PC-3 (cell line): ENCODE data around the gene LNPEP. TPM values are rescaled to one million over a fixed set of nuclear protein-coding genes. Genes with fewer than 3 reads are reported as not detected.

ENCODE experiments used
- ATAC-seq: fragments of 200-7000 bp; cut with Tn5 transposase; 2 replicates; pipeline ENCODE4 v1.9.1; 2020; ENCODE audit warnings: mild to moderate bottlenecking, moderate library complexity
- BruUV-seq: library from RNA; stranded (reverse); fragments of 400-500 nt; replicated peaks from 2 replicates; lab custom pipeline; 2021; lab: Mats Ljungman, UMichigan
- CTCF ChIA-PET: fragments of 300-600 bp; sonication (Branson Sonifier 250); formaldehyde crosslinking; loops from one replicate; lab custom pipeline; 2022; ENCODE audit warnings: antibody characterized with exemption; lab: Charles Lee
- POLR2A ChIA-PET: fragments of 300-600 bp; sonication (Branson Sonifier 250); formaldehyde crosslinking; loops from one replicate; lab custom pipeline; 2022; ENCODE audit warnings: antibody characterized with exemption; ENCODE audit not compliant: unreplicated experiment; lab: Charles Lee
- DNase-seq: peaks from one replicate; pipeline ENCODE4 v3.0.0-alpha.2; 2015
- H2AFZ ChIP-seq: fragments of 300-600 bp; sonication (generic); 2 replicates; pipeline ENCODE4 v1.6.0; 2016; ENCODE audit warnings: antibody characterized with exemption, low read length
- H3F3A ChIP-seq: fragments of 300-600 bp; sonication (generic); one replicate; pipeline ENCODE4 v1.6.0; 2017; ENCODE audit warnings: antibody characterized with exemption, low read length, control low read depth, mild to moderate bottlenecking; ENCODE audit not compliant: unreplicated experiment
- H3K27ac ChIP-seq: fragments of 300-600 bp; sonication (generic); 2 replicates; pipeline ENCODE4 v1.5.1; 2016; ENCODE audit warnings: mild to moderate bottlenecking, low read length
- H3K27me3 ChIP-seq: fragments of 300-600 bp; sonication (generic); 2 replicates; pipeline ENCODE4 v1.6.1; 2016; ENCODE audit warnings: low read length, mixed read lengths
- H3K36me3 ChIP-seq: fragments of 300-600 bp; sonication (generic); 2 replicates; pipeline ENCODE4 v1.6.1; 2016; ENCODE audit warnings: low read depth, mixed run types, low read length, mixed read lengths
- H3K4me1 ChIP-seq: fragments of 300-600 bp; sonication (generic); 2 replicates; pipeline ENCODE4 v1.5.1; 2016; ENCODE audit warnings: low read length; ENCODE audit not compliant: insufficient read depth
- H3K4me2 ChIP-seq: fragments of 300-600 bp; sonication (generic); 2 replicates; pipeline ENCODE4 v1.6.0; 2016; ENCODE audit warnings: low read length
- H3K4me3 ChIP-seq: fragments of 300-600 bp; sonication (generic); 2 replicates; pipeline ENCODE4 v1.5.1; 2016; ENCODE audit warnings: mild to moderate bottlenecking, low read length, mixed read lengths
- H3K79me2 ChIP-seq: fragments of 300-600 bp; sonication (generic); 2 replicates; pipeline ENCODE4 v1.6.1; 2017; ENCODE audit warnings: low read length, mixed read lengths
- H3K9ac ChIP-seq: fragments of 300-600 bp; sonication (generic); 2 replicates; pipeline ENCODE4 v1.6.0; 2016; ENCODE audit warnings: mild to moderate bottlenecking, low read length
- H3K9me2 ChIP-seq: fragments of 300-600 bp; sonication (generic); replicated peaks from 2 replicates; pipeline ENCODE4 v1.6.1; 2016; ENCODE audit warnings: mixed run types, low read length, mixed read lengths
- H3K9me3 ChIP-seq: fragments of 300-600 bp; sonication (generic); 2 replicates; pipeline ENCODE4 v1.6.1; 2016; ENCODE audit warnings: low read length, mixed read lengths
- H4K20me1 ChIP-seq: fragments of 300-600 bp; sonication (generic); 2 replicates; pipeline ENCODE4 v1.6.1; 2016; ENCODE audit warnings: low read length, mixed read lengths
- CTCF ChIP-seq: fragments of 300-600 bp; sonication (generic); conservative IDR thresholded peaks from 2 replicates; pipeline ENCODE4 v1.5.1; 2017; ENCODE audit warnings: antibody characterized with exemption, low read depth, mild to moderate bottlenecking, low read length
- EZH2 ChIP-seq: fragments of 300-600 bp; sonication (generic); IDR thresholded peaks from one replicate; pipeline ENCODE4 v1.6.1; 2017; ENCODE audit warnings: antibody characterized with exemption, mild to moderate bottlenecking, low read length; ENCODE audit not compliant: unreplicated experiment
- EZH2phosphoT487 ChIP-seq: fragments of 300-600 bp; sonication (generic); IDR thresholded peaks from 2 replicates; pipeline ENCODE4 v1.6.1; 2018; ENCODE audit warnings: mild to moderate bottlenecking, antibody characterized with exemption, low read length, borderline replicate concordance
- intact Hi-C: fragments of 100-400 bp; cut with micrococcal nuclease; formaldehyde crosslinking; loops from 2 replicates; pipeline ENCODE4 v1.9.0; 2023
- total RNA-seq: library from RNA; depleted of rRNA; stranded (reverse); fragments of >200 nt; gene quantifications from 2 replicates; pipeline ENCODE4 v1.2.3, GENCODE V29; 2014

LNPEP gene
- total RNA-seq, 1 experiment from 2014 or later = 11.1 TPM

GRCh38 chr5:96942911-96943310 lies 7.0 kb downstream of the LNPEP start:
- no peak for ATAC-seq
- Histone ChIP-seq H3K79me2 (peaks cover 68% of the 10 kb centered on the region), H3K36me3 (no peaks in the 10 kb centered on the region), H3K9me2 (no peaks in the 10 kb centered on the region), H4K20me1 (no peaks in the 10 kb centered on the region), H2AFZ (no peak overlapping the region), H3F3A (no peaks in the 10 kb centered on the region), H3K9me3 (no peaks in the 10 kb centered on the region), H3K9ac (no peak overlapping the region), H3K4me1 (peaks cover 19% of the 10 kb centered on the region; the same call in 1 of the 2 replicates), H3K4me2 (no peak overlapping the region), H3K27me3 (no peaks in the 10 kb centered on the region), H3K27ac (no peak overlapping the region), H3K4me3 (no peak overlapping the region)
- no peak for TF ChIP-seq EZH2
- ChIA-PET CTCF (no interaction called here), POLR2A (no interaction called here)
- peak; percentile 12 for DNase-seq
- no TSS peak for BruUV-seq
- intact Hi-C loops = no loop called here

- CTCF ChIA-PET = no interaction called here
- Histone ChIP-seq H3F3A (no peaks in the 10 kb centered on the region), H2AFZ (no peak overlapping the region), H3K9me2 (no peaks in the 10 kb centered on the region), H3K4me2 (no peak overlapping the region), H3K9ac (no peak overlapping the region), H4K20me1 (no peaks in the 10 kb centered on the region), H3K4me3 (no peak overlapping the region), H3K9me3 (no peaks in the 10 kb centered on the region), H3K27ac (no peak overlapping the region), H3K79me2 (peaks cover 60% of the 10 kb centered on the region), H3K4me1 (peaks cover 10% of the 10 kb centered on the region; the same call in 1 of the 2 replicates), H3K27me3 (no peaks in the 10 kb centered on the region), H3K36me3 (no peaks in the 10 kb centered on the region)
- DNase-seq (no peak), ATAC-seq (no peak)
- POLR2A ChIA-PET = no interaction called here
- no peak for TF ChIP-seq CTCF
- TF ChIP-seq EZH2 = no peak
- TF ChIP-seq EZH2phosphoT487 = no peak
- no TSS peak for BruUV-seq
- intact Hi-C loops = no loop called here
These were observed 7.9 kb downstream of the LNPEP start for GRCh38 chr5:96943799-96944198.

- Histone ChIP-seq H3K9me2 (no peaks in the 10 kb centered on the region), H4K20me1 (no peaks in the 10 kb centered on the region), H3K4me1 (peaks cover 4% of the 10 kb centered on the region; the same call in 1 of the 2 replicates), H3K9ac (no peak overlapping the region), H3F3A (no peaks in the 10 kb centered on the region), H3K27ac (no peak overlapping the region), H3K4me3 (no peak overlapping the region), H3K79me2 (peaks cover 50% of the 10 kb centered on the region), H3K36me3 (no peaks in the 10 kb centered on the region), H3K4me2 (no peak overlapping the region), H2AFZ (no peak overlapping the region), H3K9me3 (no peaks in the 10 kb centered on the region), H3K27me3 (no peaks in the 10 kb centered on the region)
- no peak for TF ChIP-seq EZH2phosphoT487
- TF ChIP-seq CTCF = no peak
- TF ChIP-seq EZH2 = no peak
- no peak for DNase-seq
- ChIA-PET POLR2A (no interaction called here), CTCF (no interaction called here)
- intact Hi-C loops = no loop called here
- no TSS peak for BruUV-seq
- ATAC-seq = no peak
These were observed 9.4 kb downstream of the LNPEP start for GRCh38 chr5:96945144-96945897.
